Glutamatergic neuron (in vitro differentiated cells): ENCODE results near the gene PRR18. TPM values are rescaled to one million over a fixed set of nuclear protein-coding genes. Genes with fewer than 3 reads are reported as not detected.

ENCODE experiments used
- DNase-seq: peaks from one replicate; pipeline ENCODE4 v3.0.0; 2022
- H3K27ac Mint-ChIP-seq: one replicate; pipeline ENCODE4 v1.8.0; 2020; ENCODE audit warnings: mild to moderate bottlenecking, mixed read lengths, inconsistent platforms; ENCODE audit not compliant: unreplicated experiment
- H3K27me3 Mint-ChIP-seq: one replicate; pipeline ENCODE4 v1.8.0; 2020; ENCODE audit warnings: mild to moderate bottlenecking, moderate library complexity, mixed read lengths, inconsistent platforms; ENCODE audit not compliant: unreplicated experiment
- H3K36me3 Mint-ChIP-seq: one replicate; pipeline ENCODE4 v1.8.0; 2020; ENCODE audit warnings: mild to moderate bottlenecking, mixed read lengths, inconsistent platforms; ENCODE audit not compliant: unreplicated experiment
- H3K4me1 Mint-ChIP-seq: one replicate; pipeline ENCODE4 v1.8.0; 2020; ENCODE audit warnings: mild to moderate bottlenecking, low read depth, mixed read lengths, inconsistent platforms; ENCODE audit not compliant: unreplicated experiment
- H3K4me3 Mint-ChIP-seq: one replicate; pipeline ENCODE4 v1.8.0; 2020; ENCODE audit warnings: mild to moderate bottlenecking, mixed read lengths, inconsistent platforms; ENCODE audit not compliant: unreplicated experiment
- H3K9me3 Mint-ChIP-seq: one replicate; pipeline ENCODE4 v1.8.0; 2020; ENCODE audit warnings: mild to moderate bottlenecking, moderate library complexity, mixed read lengths, inconsistent platforms; ENCODE audit not compliant: unreplicated experiment
- total RNA-seq: library from RNA; stranded (reverse); fragmentation: NEBNext Ultra II Directional; extraction: Animal tissue kit (Norgen Biotek cat#: 25700); gene quantifications from one replicate; pipeline ENCODE4 v1.2.1, GENCODE V29; 2021; ENCODE audit not compliant: unreplicated experiment
- TF ChIP-seq, protein P1 (sequence below): fragments of 200-600 bp; sonication (generic); IDR thresholded peaks from one replicate; pipeline ENCODE4 v1.5.0; 2021; ENCODE audit not compliant: partially characterized antibody, unreplicated experiment

The PRR18 gene
- total RNA-seq, 1 donor from 2014 or later: not detected

DNA sequence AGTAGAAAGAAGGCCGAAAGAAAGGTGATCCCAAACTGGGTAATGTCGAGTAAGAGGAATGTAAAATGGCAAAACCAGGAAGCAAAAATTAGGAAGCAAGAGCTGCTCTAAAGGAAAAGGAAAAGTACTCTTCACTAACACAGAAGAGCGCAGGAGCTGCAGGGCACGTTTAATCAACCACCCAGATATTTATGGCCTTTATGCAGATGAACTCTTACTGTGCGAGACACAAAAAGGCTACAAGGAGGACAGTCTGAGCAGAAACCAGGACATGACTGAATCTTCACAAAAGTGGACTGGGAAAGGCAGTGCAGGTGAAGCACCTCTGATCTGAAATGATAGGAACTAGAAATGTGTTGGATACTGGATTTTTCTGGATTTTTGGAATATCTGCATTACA lies 15.2 kb upstream of the PRR18 start:
- Mint-ChIP-seq H3K27me3 (peaks cover 3% of the 10 kb centered on the region), H3K36me3 (no peaks in the 10 kb centered on the region), H3K4me1 (peaks cover 8% of the 10 kb centered on the region), H3K4me3 (no peak overlapping the region), H3K27ac (no peak overlapping the region), H3K9me3 (no peaks in the 10 kb centered on the region)
- DNase-seq: no peak
- TF ChIP-seq, protein P1, sequence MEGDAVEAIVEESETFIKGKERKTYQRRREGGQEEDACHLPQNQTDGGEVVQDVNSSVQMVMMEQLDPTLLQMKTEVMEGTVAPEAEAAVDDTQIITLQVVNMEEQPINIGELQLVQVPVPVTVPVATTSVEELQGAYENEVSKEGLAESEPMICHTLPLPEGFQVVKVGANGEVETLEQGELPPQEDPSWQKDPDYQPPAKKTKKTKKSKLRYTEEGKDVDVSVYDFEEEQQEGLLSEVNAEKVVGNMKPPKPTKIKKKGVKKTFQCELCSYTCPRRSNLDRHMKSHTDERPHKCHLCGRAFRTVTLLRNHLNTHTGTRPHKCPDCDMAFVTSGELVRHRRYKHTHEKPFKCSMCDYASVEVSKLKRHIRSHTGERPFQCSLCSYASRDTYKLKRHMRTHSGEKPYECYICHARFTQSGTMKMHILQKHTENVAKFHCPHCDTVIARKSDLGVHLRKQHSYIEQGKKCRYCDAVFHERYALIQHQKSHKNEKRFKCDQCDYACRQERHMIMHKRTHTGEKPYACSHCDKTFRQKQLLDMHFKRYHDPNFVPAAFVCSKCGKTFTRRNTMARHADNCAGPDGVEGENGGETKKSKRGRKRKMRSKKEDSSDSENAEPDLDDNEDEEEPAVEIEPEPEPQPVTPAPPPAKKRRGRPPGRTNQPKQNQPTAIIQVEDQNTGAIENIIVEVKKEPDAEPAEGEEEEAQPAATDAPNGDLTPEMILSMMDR: no peak

DNA sequence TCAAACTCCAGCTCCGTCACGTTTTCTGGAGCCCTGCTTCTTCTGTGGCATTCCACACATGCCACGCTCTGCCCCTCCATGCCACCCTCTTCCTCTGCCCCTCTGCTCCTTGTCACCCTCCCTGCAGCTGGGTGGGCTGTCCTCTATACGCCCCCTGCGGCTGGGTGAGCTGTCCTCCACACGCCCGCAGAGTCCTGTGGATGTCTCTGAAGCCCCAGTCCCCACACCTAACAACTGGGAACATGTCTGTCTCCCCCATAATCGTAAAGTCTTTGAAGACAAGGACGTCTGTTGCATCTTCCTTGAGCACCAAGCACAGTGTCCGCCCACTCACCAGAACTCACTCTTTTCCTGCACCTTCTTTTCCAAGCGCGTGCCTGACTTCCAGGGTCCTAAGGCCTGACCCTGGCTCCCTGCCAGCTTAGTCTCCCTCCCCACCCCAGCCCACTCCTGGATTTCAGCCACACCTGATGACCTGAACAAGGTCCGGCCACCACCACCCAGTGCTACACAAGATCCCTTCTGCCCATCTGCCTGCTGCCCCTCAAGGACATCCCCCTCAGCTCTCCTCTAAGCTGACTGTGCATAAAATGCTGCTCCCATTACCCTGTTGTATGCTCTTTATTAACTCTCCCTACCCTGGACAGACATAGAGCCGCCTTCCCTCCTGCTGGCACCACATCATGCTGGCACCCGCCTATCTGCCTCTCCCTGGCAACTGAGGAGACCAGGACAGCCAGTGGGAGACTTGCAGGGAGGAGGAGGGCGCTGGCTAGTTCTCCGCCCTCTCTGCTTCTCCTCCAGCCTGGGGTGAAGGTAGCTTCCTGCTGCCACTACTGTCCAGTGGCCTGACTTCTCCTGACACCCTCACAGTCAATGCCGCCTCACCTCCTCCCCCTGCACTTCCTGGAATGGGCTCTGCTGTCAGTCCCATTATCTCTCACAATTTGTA lies 10.7 kb upstream of the PRR18 start:
- peaks cover 3% of the 10 kb centered on the region for H3K4me1 Mint-ChIP-seq

DNA sequence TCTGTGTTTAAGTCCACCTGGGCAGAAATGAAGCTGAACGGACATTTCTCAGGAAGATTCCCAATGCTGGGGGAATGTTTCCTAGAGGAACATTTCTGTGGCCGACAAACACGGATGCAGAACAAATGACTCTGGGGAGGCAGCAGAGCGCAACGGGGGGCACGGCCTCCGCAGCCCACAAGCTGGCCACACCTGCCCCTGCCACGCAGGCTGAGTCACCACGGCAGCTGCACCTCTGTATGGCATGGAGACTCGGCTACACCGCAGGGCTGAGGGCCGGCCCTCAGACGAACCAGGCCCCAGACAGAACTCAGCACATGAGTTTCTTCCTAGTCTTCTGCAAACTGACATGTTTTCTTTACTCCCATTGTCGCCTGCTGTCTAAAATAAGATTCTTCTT lies 10.0 kb upstream of the PRR18 start:
- no peaks in the 10 kb centered on the region for H3K9me3 Mint-ChIP-seq
- H3K27ac Mint-ChIP-seq: no peak overlapping the region
- H3K27me3 Mint-ChIP-seq: peaks cover 3% of the 10 kb centered on the region
- peaks cover 3% of the 10 kb centered on the region for H3K4me1 Mint-ChIP-seq
- no peak overlapping the region for H3K4me3 Mint-ChIP-seq
- no peak for DNase-seq
- TF ChIP-seq, protein P1: no peak
- H3K36me3 Mint-ChIP-seq: no peaks in the 10 kb centered on the region

More for the DNA sequence above, 10.7 kb upstream of the PRR18 start:
- Mint-ChIP-seq H3K27me3 (peaks cover 3% of the 10 kb centered on the region), H3K9me3 (no peaks in the 10 kb centered on the region), H3K4me3 (no peak overlapping the region), H3K36me3 (no peaks in the 10 kb centered on the region), H3K27ac (peak overlapping the region; percentile 44)
- TF ChIP-seq, protein P1: no peak
- DNase-seq: no peak

DNA sequence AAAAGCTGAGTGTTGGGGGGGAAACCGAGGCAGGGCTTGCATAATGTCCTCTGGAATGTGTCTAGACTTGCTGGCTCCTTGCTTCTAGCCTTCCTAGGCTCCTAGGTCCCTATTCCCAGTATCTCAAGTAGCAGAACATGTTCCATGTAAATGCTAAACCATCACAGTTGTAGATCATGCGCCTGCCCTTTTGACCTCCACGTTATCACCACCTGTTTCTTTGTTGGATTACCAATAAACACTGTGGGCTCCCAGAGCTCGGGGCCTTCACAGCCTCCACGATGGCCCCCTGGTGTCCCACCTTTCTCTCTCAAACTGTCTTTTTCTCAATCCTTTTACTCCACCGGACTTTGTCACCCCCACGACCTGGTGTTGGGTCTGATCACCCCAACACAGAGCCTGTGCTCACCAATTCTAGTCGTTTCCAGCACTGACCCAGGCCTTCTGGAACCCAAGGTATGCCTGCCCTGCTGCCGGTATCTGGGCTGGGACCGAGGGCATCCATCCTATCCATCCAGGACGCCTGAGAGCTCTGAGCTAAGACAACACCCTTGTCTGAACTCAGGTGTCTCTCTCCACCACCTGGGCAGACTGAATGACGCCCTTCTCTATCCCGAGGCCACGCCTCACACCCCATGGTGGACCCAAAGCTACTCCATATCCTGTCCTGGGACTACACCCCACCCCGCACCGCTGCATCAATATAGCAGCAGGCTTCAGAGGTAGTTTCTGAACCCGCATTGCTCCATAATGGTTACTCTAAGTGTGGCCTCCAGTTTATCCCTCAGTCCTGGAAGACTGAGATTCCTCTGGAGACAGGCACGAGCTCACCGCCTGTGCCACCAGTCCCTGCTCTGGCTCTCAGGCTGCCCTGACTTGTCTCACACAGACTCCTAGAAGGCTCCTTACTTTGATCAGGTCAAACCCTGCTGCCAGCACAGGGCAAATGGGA lies 9.3 kb upstream of the PRR18 start:
- TF ChIP-seq, protein P1: no peak
- H3K27me3 Mint-ChIP-seq: peaks cover 3% of the 10 kb centered on the region
- no peaks in the 10 kb centered on the region for H3K36me3 Mint-ChIP-seq
- no peak overlapping the region for H3K4me3 Mint-ChIP-seq
- DNase-seq: no peak
- no peaks in the 10 kb centered on the region for H3K9me3 Mint-ChIP-seq
- peaks cover 3% of the 10 kb centered on the region for H3K4me1 Mint-ChIP-seq
- no peak overlapping the region for H3K27ac Mint-ChIP-seq
